MCF 10A (cell line): ENCODE results near the gene SNX4. TPM values are rescaled to one million over a fixed set of nuclear protein-coding genes. Genes with fewer than 3 reads are reported as not detected.
A peak's percentile ranks its signal among the peaks of the same experiment; 100 is the strongest.
"Not testable (repeated sequence)": the region's sequence is repeated elsewhere in the genome, so short reads cannot be mapped to it uniquely, and the experiment has no call there.

ENCODE experiments used
- BruUV-seq: library from RNA; stranded (reverse); fragments of 400-500 nt; replicated peaks from 2 replicates; lab custom pipeline; 2021; lab: Mats Ljungman, UMichigan
- CTCF ChIA-PET: fragments of 300-600 bp; sonication (Branson Sonifier 250); formaldehyde crosslinking; extraction: SDS; loops from one replicate; lab custom pipeline; 2021; ENCODE audit warnings: antibody characterized with exemption, inconsistent platforms; lab: Yijun Ruan, JAX
- POLR2A ChIA-PET: fragments of 300-600, 350-650 bp; sonication (Branson Sonifier 250); formaldehyde crosslinking; extraction: SDS; loops from one replicate; lab custom pipeline; 2020; ENCODE audit warnings: antibody characterized with exemption, inconsistent platforms; lab: Yijun Ruan, JAX
- DNase-seq: peaks from one replicate; pipeline ENCODE4 v3.0.0-alpha.2; 2018; ENCODE audit not compliant: unreplicated experiment
- H3K27ac Mint-ChIP-seq: one replicate; pipeline ENCODE4 v1.8.0; 2022; ENCODE audit warnings: mild to moderate bottlenecking, low read depth, mixed read lengths; ENCODE audit not compliant: unreplicated experiment
- H3K27me3 Mint-ChIP-seq: one replicate; pipeline ENCODE4 v1.8.0; 2022; ENCODE audit warnings: mixed read lengths; ENCODE audit not compliant: insufficient read depth, unreplicated experiment
- H3K36me3 Mint-ChIP-seq: one replicate; pipeline ENCODE4 v1.8.0; 2022; ENCODE audit warnings: mild to moderate bottlenecking, moderate library complexity, mixed read lengths; ENCODE audit not compliant: insufficient read depth, unreplicated experiment
- H3K4me1 Mint-ChIP-seq: one replicate; pipeline ENCODE4 v1.8.0; 2022; ENCODE audit warnings: mixed read lengths; ENCODE audit not compliant: insufficient read depth, unreplicated experiment
- H3K4me3 Mint-ChIP-seq: one replicate; pipeline ENCODE4 v1.8.0; 2022; ENCODE audit warnings: mild to moderate bottlenecking, moderate library complexity, mixed read lengths; ENCODE audit not compliant: unreplicated experiment
- H3K9me3 Mint-ChIP-seq: one replicate; pipeline ENCODE4 v1.8.0; 2022; ENCODE audit warnings: mixed read lengths; ENCODE audit not compliant: unreplicated experiment
- CTCF ChIP-seq: fragments of 200-600 bp; IDR thresholded peaks from one replicate; pipeline ENCODE4 v1.8.0; 2022; ENCODE audit warnings: antibody characterized with exemption, mild to moderate bottlenecking; ENCODE audit not compliant: unreplicated experiment
- intact Hi-C: fragments of 100-400 bp; cut with micrococcal nuclease; formaldehyde crosslinking; loops from 2 replicates; pipeline ENCODE4 v1.14.1; 2022
- total RNA-seq: library from RNA; stranded (reverse); gene quantifications from 2 replicates; pipeline ENCODE4 v1.2.3, GENCODE V29; 2022

SNX4 gene
- total RNA-seq, 1 experiment from 2014 or later: 20.4 TPM

- CTCF ChIA-PET: no interaction called here
Observed at GRCh38 chr3:125528920-125529319, 8.9 kb upstream of the SNX4 start.

GRCh38 chr3:125525153-125525552 is 5.2 kb upstream of the SNX4 start:
- Mint-ChIP-seq H3K4me1 (peaks cover 4% of the 10 kb centered on the region), H3K9me3 (no peaks in the 10 kb centered on the region), H3K27me3 (no peaks in the 10 kb centered on the region), H3K36me3 (peaks cover 14% of the 10 kb centered on the region), H3K27ac (no peak overlapping the region), H3K4me3 (no peak overlapping the region)
- BruUV-seq: no TSS peak
- intact Hi-C loops: no loop called here
- TF ChIP-seq CTCF: no peak
- DNase-seq: no peak
- POLR2A ChIA-PET: no interaction called here
- CTCF ChIA-PET: interaction anchor here (0.9 to 1.6 kb wide), 2 partner anchors 61 to 623 kb away, joined by 4 to 5 read pairs; no protein-coding TSS in a partner anchor

More at GRCh38 chr3:125528920-125529319, 8.9 kb upstream of the SNX4 start:
- BruUV-seq: no TSS peak
- intact Hi-C loops: no loop called here
- Mint-ChIP-seq H3K4me3 (no peak overlapping the region), H3K36me3 (peaks cover 31% of the 10 kb centered on the region), H3K4me1 (no peaks in the 10 kb centered on the region), H3K27ac (no peak overlapping the region), H3K9me3 (no peaks in the 10 kb centered on the region), H3K27me3 (no peaks in the 10 kb centered on the region)
- POLR2A ChIA-PET: interaction anchor here (1.3 kb wide), 1 partner anchor 9 kb away, joined by 4 read pairs; the partner anchor contains the start of gene SNX4
- TF ChIP-seq CTCF: no peak
- no peak for DNase-seq

- intact Hi-C loops, DNase-seq, H3K27me3 Mint-ChIP-seq, H3K9me3 Mint-ChIP-seq, BruUV-seq: not testable (repeated sequence)
- H3K4me3 Mint-ChIP-seq: peak overlapping the region; percentile 96
- POLR2A ChIA-PET: interaction anchor here (0.7 to 2.4 kb wide), 12 partner anchors 8 to 145 kb away, joined by 3 to 6 read pairs (median 4); partner anchors contain the start of genes OSBPL11 and ZNF148
- peaks cover 21% of the 10 kb centered on the region for H3K36me3 Mint-ChIP-seq
- CTCF ChIA-PET: interaction anchor here (0.6 to 4.0 kb wide), 4 partner anchors 9 to 65 kb away, joined by 3 to 17 read pairs (median 5); no protein-coding TSS in a partner anchor
- H3K27ac Mint-ChIP-seq: peak overlapping the region; percentile 95
- peaks cover 12% of the 10 kb centered on the region for H3K4me1 Mint-ChIP-seq
Observed at GRCh38 chr3:125520563-125520919, 539 bp upstream of the SNX4 start.

- Mint-ChIP-seq H3K9me3 (no peaks in the 10 kb centered on the region), H3K36me3 (peaks cover 43% of the 10 kb centered on the region), H3K27ac (no peak overlapping the region), H3K4me1 (peaks cover 26% of the 10 kb centered on the region), H3K4me3 (no peak overlapping the region), H3K27me3 (no peaks in the 10 kb centered on the region)
- intact Hi-C loops: no loop called here
- POLR2A ChIA-PET: no interaction called here
- TF ChIP-seq CTCF: no peak
- no peak for DNase-seq
- BruUV-seq: no TSS peak
- CTCF ChIA-PET: no interaction called here
Observed at GRCh38 chr3:125515421-125515820, 4.6 kb downstream of the SNX4 start.
